ENCODE results near the gene HNRNPD. TPM values are rescaled to one million over a fixed set of nuclear protein-coding genes. Genes with fewer than 3 reads are reported as not detected.
"Not testable (repeated sequence)": the region's sequence is repeated elsewhere in the genome, so short reads cannot be mapped to it uniquely, and the experiment has no call there.

Gene HNRNPD
- total and polyA plus RNA-seq, 4 donors, result 29.9 to 53.9 (median 46.2) TPM

DNA sequence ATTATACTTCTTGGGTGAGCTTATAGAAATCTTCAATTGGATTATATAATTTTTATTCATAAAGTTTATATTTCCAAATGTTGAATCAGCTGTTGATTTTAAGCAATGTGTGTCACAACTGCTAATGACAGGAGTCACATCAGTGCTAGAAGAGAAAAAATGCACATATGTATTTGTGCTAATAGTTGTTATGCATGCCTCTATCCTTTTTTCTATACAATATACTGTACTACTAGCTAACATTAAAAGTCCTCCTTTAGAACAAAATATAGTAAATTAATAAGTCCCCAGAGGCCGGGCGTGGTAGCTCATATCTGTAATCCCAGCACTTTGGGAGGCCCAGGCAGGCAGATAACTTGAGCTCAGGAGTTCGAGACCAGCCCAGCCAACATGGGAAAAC, 23.7 kb upstream of the HNRNPD start (continued):
- TF ChIP-seq, protein P1, sequence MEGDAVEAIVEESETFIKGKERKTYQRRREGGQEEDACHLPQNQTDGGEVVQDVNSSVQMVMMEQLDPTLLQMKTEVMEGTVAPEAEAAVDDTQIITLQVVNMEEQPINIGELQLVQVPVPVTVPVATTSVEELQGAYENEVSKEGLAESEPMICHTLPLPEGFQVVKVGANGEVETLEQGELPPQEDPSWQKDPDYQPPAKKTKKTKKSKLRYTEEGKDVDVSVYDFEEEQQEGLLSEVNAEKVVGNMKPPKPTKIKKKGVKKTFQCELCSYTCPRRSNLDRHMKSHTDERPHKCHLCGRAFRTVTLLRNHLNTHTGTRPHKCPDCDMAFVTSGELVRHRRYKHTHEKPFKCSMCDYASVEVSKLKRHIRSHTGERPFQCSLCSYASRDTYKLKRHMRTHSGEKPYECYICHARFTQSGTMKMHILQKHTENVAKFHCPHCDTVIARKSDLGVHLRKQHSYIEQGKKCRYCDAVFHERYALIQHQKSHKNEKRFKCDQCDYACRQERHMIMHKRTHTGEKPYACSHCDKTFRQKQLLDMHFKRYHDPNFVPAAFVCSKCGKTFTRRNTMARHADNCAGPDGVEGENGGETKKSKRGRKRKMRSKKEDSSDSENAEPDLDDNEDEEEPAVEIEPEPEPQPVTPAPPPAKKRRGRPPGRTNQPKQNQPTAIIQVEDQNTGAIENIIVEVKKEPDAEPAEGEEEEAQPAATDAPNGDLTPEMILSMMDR (IDR thresholded peaks at IDR 0.05; ENCODE audit: low read depth, low read length, missing input control), result no peak
- no peak for TF ChIP-seq NR2F2 (IDR thresholded peaks at IDR 0.05)

DNA sequence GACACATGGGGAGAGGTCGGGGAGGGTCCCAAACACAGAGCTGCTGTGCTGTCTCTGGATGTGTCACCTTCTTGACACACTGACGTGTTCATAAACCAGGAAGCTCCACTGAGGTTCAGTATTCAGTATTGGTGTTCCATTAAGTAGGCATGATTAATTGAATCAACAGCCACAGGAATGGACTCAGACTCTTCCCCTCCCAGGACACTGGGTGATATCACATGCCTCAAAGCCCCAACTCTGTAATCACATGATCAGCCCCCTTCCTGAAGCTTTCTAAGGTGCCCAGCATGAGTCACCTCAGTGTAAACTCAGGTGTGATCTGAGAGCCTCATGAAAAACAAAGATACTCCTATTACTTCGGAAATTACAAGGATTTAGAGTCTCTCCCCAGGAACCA, 21.1 kb upstream of the HNRNPD start:
- Histone ChIP-seq H3K36me3 (ENCODE audit: control insufficient read depth in 4 of 4, insufficient read depth in 3 of 4, low read depth in 1 of 4, low read length in 3 of 4) (no peaks in the 10 kb centered on the region), H3K9me3 (ENCODE audit: control insufficient read depth in 4 of 4, low read length in 3 of 4) (no peaks in the 10 kb centered on the region), H3K4me1 (ENCODE audit: control insufficient read depth in 4 of 4, insufficient read depth in 4 of 4, low read length in 3 of 4) (no peaks in the 10 kb centered on the region), H3K9ac (ENCODE audit: low read depth in 1 of 2, low read length in 2 of 2) (no peak overlapping the region), H3K27me3 (ENCODE audit: control insufficient read depth in 4 of 4, insufficient read depth in 4 of 4, low read length in 3 of 4) (no peaks in the 10 kb centered on the region), H3K27ac (ENCODE audit: low read depth in 1 of 2, low read length in 2 of 2) (no peak overlapping the region), H3K4me3 (ENCODE audit: low read depth in 1 of 3, low read length in 3 of 3) (no peak overlapping the region)
- DNase-seq (ENCODE audit: low spot score), result no peak
- TF ChIP-seq RAD21 (IDR thresholded peaks at IDR 0.05) (no peak), NR2F2 (IDR thresholded peaks at IDR 0.05) (no peak), YY1 (IDR thresholded peaks at IDR 0.05) (no peak)
- TF ChIP-seq, protein P2, sequence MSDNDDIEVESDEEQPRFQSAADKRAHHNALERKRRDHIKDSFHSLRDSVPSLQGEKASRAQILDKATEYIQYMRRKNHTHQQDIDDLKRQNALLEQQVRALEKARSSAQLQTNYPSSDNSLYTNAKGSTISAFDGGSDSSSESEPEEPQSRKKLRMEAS (IDR thresholded peaks at IDR 0.05), result no peak
- WGBS, result 91% methylated on average over 3 of the region's 3 CpGs

DNA sequence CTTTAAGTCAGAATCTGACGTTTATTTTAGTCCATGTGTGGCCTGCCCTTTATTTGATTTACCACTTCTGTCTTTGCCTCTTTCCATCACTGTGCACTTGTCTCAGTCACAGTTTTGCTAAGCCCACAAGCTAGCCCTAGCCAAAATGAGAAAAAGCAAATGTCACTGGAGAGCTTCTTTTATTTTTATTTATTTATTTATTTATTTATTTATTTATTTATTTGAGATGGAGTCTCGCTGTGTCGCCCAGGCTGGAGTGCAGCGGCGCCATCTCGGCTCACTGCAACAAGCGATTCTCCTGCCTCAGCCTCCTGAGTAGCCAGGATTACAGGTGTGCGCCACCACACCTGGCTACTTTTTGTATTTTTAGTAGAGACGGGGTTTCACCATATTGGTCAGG, 16.3 kb upstream of the HNRNPD start:
- not testable (repeated sequence) for H3K9me3 ChIP-seq (ENCODE audit: control insufficient read depth in 4 of 4, low read length in 3 of 4); H3K27me3 ChIP-seq (ENCODE audit: control insufficient read depth in 4 of 4, insufficient read depth in 4 of 4, low read length in 3 of 4); H3K36me3 ChIP-seq (ENCODE audit: control insufficient read depth in 4 of 4, insufficient read depth in 3 of 4, low read depth in 1 of 4, low read length in 3 of 4); H3K4me3 ChIP-seq (ENCODE audit: low read depth in 1 of 3, low read length in 3 of 3); DNase-seq (ENCODE audit: low spot score); H3K9ac ChIP-seq (ENCODE audit: low read depth in 1 of 2, low read length in 2 of 2); H3K27ac ChIP-seq (ENCODE audit: low read depth in 1 of 2, low read length in 2 of 2); H3K4me1 ChIP-seq (ENCODE audit: control insufficient read depth in 4 of 4, insufficient read depth in 4 of 4, low read length in 3 of 4)
- 93% methylated on average over 9 of the region's 9 CpGs for WGBS

DNA sequence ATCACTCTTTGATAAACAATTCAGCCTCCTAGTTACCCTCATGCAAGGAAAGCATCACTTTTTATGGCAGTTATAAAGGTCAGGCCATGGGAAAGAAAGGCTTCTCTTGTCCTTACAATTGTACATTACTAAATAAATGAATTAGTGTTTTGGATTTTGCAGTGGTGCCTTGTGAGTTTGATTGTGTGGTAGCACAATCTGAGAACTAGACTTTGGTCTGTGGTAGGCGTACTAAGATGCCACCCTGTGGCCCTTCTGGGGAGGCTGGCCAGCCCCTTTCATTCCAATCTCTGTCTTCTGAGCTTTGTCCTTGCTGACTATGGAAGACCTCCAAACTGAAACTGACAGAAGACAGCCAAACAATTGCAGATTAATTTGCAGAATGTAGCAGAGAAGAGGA, 14.6 kb upstream of the HNRNPD start:
- Histone ChIP-seq H3K27me3 (ENCODE audit: control insufficient read depth in 4 of 4, insufficient read depth in 4 of 4, low read length in 3 of 4) (no peaks in the 10 kb centered on the region), H3K27ac (ENCODE audit: low read depth in 1 of 2, low read length in 2 of 2) (no peak overlapping the region), H3K4me3 (ENCODE audit: low read depth in 1 of 3, low read length in 3 of 3) (no peak overlapping the region), H3K4me1 (ENCODE audit: control insufficient read depth in 4 of 4, insufficient read depth in 4 of 4, low read length in 3 of 4) (peaks cover 0 to 1% (median 0%) of the 10 kb centered on the region in 4 donors), H3K36me3 (ENCODE audit: control insufficient read depth in 4 of 4, insufficient read depth in 3 of 4, low read depth in 1 of 4, low read length in 3 of 4) (no peaks in the 10 kb centered on the region), H3K9ac (ENCODE audit: low read depth in 1 of 2, low read length in 2 of 2) (no peak overlapping the region), H3K9me3 (ENCODE audit: control insufficient read depth in 4 of 4, low read length in 3 of 4) (no peaks in the 10 kb centered on the region)
- TF ChIP-seq RAD21 (IDR thresholded peaks at IDR 0.05) (peak in 1 of 2 donors; percentile 22), RXRA (IDR thresholded peaks at IDR 0.05) (no peak), HNF4A (conservative IDR thresholded peaks at IDR 0.05) (peak in 1 of 2 donors; percentile 11)
- TF ChIP-seq, protein P2 (IDR thresholded peaks at IDR 0.05), result no peak
- TF ChIP-seq, protein P1 (IDR thresholded peaks at IDR 0.05; ENCODE audit: low read depth, low read length, missing input control), result no peak
- TF ChIP-seq, protein P3, sequence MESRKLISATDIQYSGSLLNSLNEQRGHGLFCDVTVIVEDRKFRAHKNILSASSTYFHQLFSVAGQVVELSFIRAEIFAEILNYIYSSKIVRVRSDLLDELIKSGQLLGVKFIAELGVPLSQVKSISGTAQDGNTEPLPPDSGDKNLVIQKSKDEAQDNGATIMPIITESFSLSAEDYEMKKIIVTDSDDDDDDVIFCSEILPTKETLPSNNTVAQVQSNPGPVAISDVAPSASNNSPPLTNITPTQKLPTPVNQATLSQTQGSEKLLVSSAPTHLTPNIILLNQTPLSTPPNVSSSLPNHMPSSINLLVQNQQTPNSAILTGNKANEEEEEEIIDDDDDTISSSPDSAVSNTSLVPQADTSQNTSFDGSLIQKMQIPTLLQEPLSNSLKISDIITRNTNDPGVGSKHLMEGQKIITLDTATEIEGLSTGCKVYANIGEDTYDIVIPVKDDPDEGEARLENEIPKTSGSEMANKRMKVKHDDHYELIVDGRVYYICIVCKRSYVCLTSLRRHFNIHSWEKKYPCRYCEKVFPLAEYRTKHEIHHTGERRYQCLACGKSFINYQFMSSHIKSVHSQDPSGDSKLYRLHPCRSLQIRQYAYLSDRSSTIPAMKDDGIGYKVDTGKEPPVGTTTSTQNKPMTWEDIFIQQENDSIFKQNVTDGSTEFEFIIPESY (IDR thresholded peaks at IDR 0.05), result no peak
- 68% methylated on average over 1 of the region's 1 CpG for WGBS
- no peak for DNase-seq (ENCODE audit: low spot score)

DNA sequence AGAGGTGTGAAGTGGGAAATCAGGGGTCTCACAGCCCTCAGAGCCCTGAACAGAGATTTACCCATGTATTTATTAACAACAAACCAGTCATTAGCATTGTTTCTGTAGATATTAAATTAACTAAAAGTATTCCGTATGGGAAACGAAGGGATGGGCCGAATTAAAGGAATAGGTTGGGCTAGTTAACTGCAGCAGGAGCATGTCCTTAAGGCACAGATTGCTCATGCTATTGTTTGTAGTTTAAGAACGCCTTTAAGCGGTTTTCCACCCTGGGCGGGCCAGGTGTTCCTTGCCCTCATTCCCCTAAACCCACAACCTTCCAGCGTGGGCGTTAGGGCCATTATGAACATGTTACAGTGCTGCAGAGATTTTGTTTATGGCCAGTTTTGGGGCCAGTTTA, 12.5 kb upstream of the HNRNPD start:
- H3K36me3 ChIP-seq (ENCODE audit: control insufficient read depth in 4 of 4, insufficient read depth in 3 of 4, low read depth in 1 of 4, low read length in 3 of 4); H3K4me3 ChIP-seq (ENCODE audit: low read depth in 1 of 3, low read length in 3 of 3); H3K27me3 ChIP-seq (ENCODE audit: control insufficient read depth in 4 of 4, insufficient read depth in 4 of 4, low read length in 3 of 4); H3K27ac ChIP-seq (ENCODE audit: low read depth in 1 of 2, low read length in 2 of 2); DNase-seq (ENCODE audit: low spot score); H3K4me1 ChIP-seq (ENCODE audit: control insufficient read depth in 4 of 4, insufficient read depth in 4 of 4, low read length in 3 of 4); H3K9ac ChIP-seq (ENCODE audit: low read depth in 1 of 2, low read length in 2 of 2); H3K9me3 ChIP-seq (ENCODE audit: control insufficient read depth in 4 of 4, low read length in 3 of 4): not testable (repeated sequence)
- 94% methylated on average over 8 of the region's 8 CpGs for whole genome bisulfite sequencing

Measured in liver (tissue), 9 donors.